SK-N-SH (cell line): Measurements from ENCODE around the gene CEP19.

ENCODE experiments used
- CTCF ChIP-seq: fragments of 200-600 bp; sonication (generic); IDR thresholded peaks from 2 replicates; pipeline ENCODE4 v1.6.1; 2017; ENCODE audit warnings: antibody characterized with exemption, mild to moderate bottlenecking, moderate library complexity
- ELF1 ChIP-seq: IDR thresholded peaks from 2 replicates; pipeline ENCODE4 v1.4.0; 2012
- EP300 ChIP-seq, 2 experiments: IDR thresholded peaks; 2 replicates each; pipeline versions ENCODE4 v1.4.0 to v1.6.1; 2012; ENCODE audit warnings: borderline replicate concordance in 1 of 2, low read depth in 1 of 2, low read length in 1 of 2
- EZH2phosphoT487 ChIP-seq: fragments of 200-600 bp; sonication (generic); IDR thresholded peaks from 2 replicates; pipeline ENCODE4 v1.6.1; 2017; ENCODE audit warnings: low read depth, mixed run types, mild to moderate bottlenecking, antibody characterized with exemption, moderate library complexity, borderline replicate concordance
- FOSL2 ChIP-seq: IDR thresholded peaks from 2 replicates; pipeline ENCODE4 v1.4.0; 2012; ENCODE audit warnings: low read depth, mild to moderate bottlenecking, moderate library complexity, borderline replicate concordance
- GABPA ChIP-seq: IDR thresholded peaks from 2 replicates; pipeline ENCODE4 v1.4.0; 2012; ENCODE audit warnings: low read depth, mild to moderate bottlenecking
- MEF2A ChIP-seq: IDR thresholded peaks from 2 replicates; pipeline ENCODE4 v1.4.0; 2012; ENCODE audit warnings: low read depth, borderline replicate concordance
- POLR2AphosphoS5 ChIP-seq: IDR thresholded peaks from 2 replicates; pipeline ENCODE4 v1.6.1; 2012; ENCODE audit warnings: low read depth, low read length
- RAD21 ChIP-seq: IDR thresholded peaks from 2 replicates; pipeline ENCODE4 v1.6.1; 2012; ENCODE audit warnings: mild to moderate bottlenecking, low read length
- RCOR1 ChIP-seq: fragments of 150-350 bp; IDR thresholded peaks from 2 replicates; pipeline ENCODE4 v1.6.1; 2017; ENCODE audit warnings: antibody characterized with exemption, low read length
- SMC3 ChIP-seq: IDR thresholded peaks from 2 replicates; pipeline ENCODE4 v1.6.1; 2012; ENCODE audit warnings: low read depth, low read length, improper control_type of control experiment
- TEAD4 ChIP-seq: IDR thresholded peaks from 2 replicates; pipeline ENCODE4 v1.4.0; 2012; ENCODE audit warnings: mild to moderate bottlenecking, borderline replicate concordance; ENCODE audit not compliant: insufficient read depth
- YY1 ChIP-seq: IDR thresholded peaks from 2 replicates; pipeline ENCODE4 v1.4.0; 2012; ENCODE audit warnings: low read depth, mild to moderate bottlenecking
- ZBTB33 ChIP-seq: IDR thresholded peaks from 2 replicates; pipeline ENCODE4 v1.4.0; 2012; ENCODE audit warnings: low read depth, borderline replicate concordance

GRCh38 chr3:196670339-196670738 lies 41.7 kb downstream of the CEP19 start:
- TF ChIP-seq EP300 (IDR thresholded peaks at IDR 0.05; ENCODE audit: borderline replicate concordance in 1 of 2, low read depth in 1 of 2, low read length in 1 of 2) (no peak), FOSL2 (no peak), YY1 (no peak), RAD21 (no peak), POLR2AphosphoS5 (no peak), GABPA (no peak), TEAD4 (no peak), CTCF (no peak), RCOR1 (no peak), SMC3 (no peak), EZH2phosphoT487 (no peak), ZBTB33 (no peak), MEF2A (no peak), ELF1 (no peak)
